HEK293 (cell line): ENCODE measurements around the gene TRNP1.

Experiments
- CTCF ChIP-seq: fragments of 450-650 bp; formaldehyde crosslinking; IDR thresholded peaks from 2 replicates; pipeline ENCODE4 v1.5.1; 2016; ENCODE audit warnings: missing biosample characterization, missing genetic modification characterization
- MYNN ChIP-seq: fragments of 450-650 bp; formaldehyde crosslinking; IDR thresholded peaks from 2 replicates; pipeline ENCODE4 v1.5.1; 2016; ENCODE audit warnings: missing biosample characterization, missing genetic modification characterization, borderline replicate concordance
- REST ChIP-seq: fragments of 450-650 bp; formaldehyde crosslinking; IDR thresholded peaks from 2 replicates; pipeline ENCODE4 v1.5.1; 2016; ENCODE audit warnings: missing biosample characterization, missing genetic modification characterization
- ZBTB1 ChIP-seq: fragments of 450-650 bp; formaldehyde crosslinking; IDR thresholded peaks from 2 replicates; pipeline ENCODE4 v1.5.1; 2016; ENCODE audit warnings: missing biosample characterization, missing genetic modification characterization
- ZFP37 ChIP-seq: fragments of 450-650 bp; formaldehyde crosslinking; IDR thresholded peaks from 2 replicates; pipeline ENCODE4 v1.5.1; 2016; ENCODE audit warnings: missing biosample characterization, missing genetic modification characterization

DNA sequence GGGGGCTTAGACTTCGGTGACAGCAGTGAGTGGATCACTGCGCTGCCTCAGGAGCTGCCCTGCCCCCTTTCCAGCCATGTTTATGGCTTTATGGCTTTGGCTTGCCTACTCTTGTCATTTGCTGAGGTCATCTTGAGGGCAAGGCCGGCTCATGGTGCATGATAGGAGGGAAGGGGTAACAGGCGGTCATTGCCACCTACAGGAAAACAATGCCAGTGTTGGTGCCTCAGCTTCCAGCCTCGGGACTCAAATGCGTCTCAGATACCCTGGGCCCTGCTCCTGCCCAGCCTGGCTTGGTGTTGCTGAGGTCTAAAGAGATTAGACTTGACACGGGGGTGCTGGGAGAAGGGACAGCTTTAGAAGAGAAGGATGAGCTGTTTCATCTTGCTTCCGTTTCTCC, 47.8 kb upstream of the TRNP1 start:
- TF ChIP-seq CTCF (tag by site-specific recombination) (no peak), ZBTB1 (tag by site-specific recombination) (no peak), ZFP37 (tag by site-specific recombination) (no peak), MYNN (tag by site-specific recombination) (no peak), REST (no peak)
